ENCODE measurements around the gene GPR63. TPM values are rescaled to one million over a fixed set of nuclear protein-coding genes. Genes with fewer than 3 reads are reported as not detected.

GPR63 gene
- total RNA-seq, 2 experiments from 2014 or later, result 0.69 to 0.92 TPM

DNA sequence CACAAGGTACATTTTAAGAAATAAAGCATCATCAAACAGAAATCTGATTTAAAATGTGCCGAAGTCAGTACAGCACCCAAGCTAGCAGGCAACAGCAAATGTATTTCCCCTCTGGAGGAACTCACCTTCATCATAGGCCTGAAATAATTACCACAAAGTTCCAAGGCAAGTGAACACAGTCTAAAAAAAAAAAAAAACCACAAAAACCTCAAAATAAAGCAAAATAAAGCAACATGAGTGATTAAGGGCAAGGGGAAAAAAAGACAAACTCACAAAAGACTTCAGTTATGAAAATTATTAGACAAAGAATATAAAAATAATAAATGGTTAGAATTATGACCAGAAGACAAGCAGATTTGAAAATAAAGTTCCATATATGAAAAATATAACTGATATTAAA lies 10.4 kb downstream of the GPR63 start:
- CTCF ChIA-PET, result no interaction called here
- POLR2A ChIA-PET, result no interaction called here
- Mint-ChIP-seq H3K9me3 (no peaks in the 10 kb centered on the region), H3K4me3 (no peak overlapping the region), H3K4me1 (ENCODE audit: low read depth) (no peaks in the 10 kb centered on the region), H3K27me3 (peaks cover 8% of the 10 kb centered on the region), H3K27ac (no peak overlapping the region), H3K36me3 (ENCODE audit: low read depth) (no peaks in the 10 kb centered on the region)
- ATAC-seq (no peak), DNase-seq (no peak)
- TF ChIP-seq, protein P1, sequence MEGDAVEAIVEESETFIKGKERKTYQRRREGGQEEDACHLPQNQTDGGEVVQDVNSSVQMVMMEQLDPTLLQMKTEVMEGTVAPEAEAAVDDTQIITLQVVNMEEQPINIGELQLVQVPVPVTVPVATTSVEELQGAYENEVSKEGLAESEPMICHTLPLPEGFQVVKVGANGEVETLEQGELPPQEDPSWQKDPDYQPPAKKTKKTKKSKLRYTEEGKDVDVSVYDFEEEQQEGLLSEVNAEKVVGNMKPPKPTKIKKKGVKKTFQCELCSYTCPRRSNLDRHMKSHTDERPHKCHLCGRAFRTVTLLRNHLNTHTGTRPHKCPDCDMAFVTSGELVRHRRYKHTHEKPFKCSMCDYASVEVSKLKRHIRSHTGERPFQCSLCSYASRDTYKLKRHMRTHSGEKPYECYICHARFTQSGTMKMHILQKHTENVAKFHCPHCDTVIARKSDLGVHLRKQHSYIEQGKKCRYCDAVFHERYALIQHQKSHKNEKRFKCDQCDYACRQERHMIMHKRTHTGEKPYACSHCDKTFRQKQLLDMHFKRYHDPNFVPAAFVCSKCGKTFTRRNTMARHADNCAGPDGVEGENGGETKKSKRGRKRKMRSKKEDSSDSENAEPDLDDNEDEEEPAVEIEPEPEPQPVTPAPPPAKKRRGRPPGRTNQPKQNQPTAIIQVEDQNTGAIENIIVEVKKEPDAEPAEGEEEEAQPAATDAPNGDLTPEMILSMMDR (IDR thresholded peaks at IDR 0.05), result no peak
- intact Hi-C loops (cut with micrococcal nuclease), result no loop called here

DNA sequence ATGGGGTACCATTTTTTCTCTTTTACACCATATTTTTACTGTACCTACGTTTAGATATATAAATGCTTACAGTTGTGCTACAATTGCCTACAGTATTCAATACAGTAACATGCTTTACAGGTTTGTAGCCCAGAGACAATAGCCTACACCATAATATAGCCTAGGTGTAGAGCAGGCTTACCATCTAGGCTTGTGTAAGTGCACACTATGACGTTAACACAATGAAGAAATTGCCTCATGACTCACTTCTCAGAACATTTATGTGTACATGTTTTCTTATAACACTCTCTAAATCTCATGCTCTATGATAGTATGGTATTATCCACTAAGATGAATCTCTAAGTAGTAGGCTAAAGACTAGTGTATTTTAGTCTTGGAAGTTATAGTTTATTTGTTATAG lies 13.5 kb downstream of the GPR63 start:
- Mint-ChIP-seq H3K27ac (no peak overlapping the region), H3K27me3 (peaks cover 1% of the 10 kb centered on the region), H3K4me1 (ENCODE audit: low read depth) (no peaks in the 10 kb centered on the region), H3K36me3 (ENCODE audit: low read depth) (no peaks in the 10 kb centered on the region), H3K9me3 (no peaks in the 10 kb centered on the region), H3K4me3 (no peak overlapping the region)
- intact Hi-C loops (cut with micrococcal nuclease), result no loop called here
- POLR2A ChIA-PET, result no interaction called here
- TF ChIP-seq, protein P1 (IDR thresholded peaks at IDR 0.05), result no peak
- ATAC-seq, result no peak
- CTCF ChIA-PET, result no interaction called here
- no peak for DNase-seq

DNA sequence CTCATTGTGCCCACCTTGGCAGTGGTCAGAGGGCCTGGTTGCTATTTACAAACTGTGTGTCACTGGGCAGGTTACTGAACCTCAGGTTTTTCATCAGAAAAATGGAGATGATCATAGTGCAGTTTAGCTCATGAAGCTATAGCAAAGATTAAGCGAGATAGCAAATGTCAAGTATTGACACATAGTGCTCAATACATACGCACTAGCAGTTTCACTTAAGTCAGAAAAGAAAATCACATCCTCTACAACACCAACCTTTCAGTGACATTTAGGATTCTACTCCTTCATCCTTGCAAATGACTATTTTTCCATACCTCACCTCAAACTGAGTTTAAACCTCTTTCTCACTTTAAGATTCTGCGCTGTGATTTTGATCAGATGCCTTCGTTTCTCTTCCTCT lies 16.2 kb downstream of the GPR63 start:
- no peak for DNase-seq
- Mint-ChIP-seq H3K27me3 (peaks cover 2% of the 10 kb centered on the region), H3K9me3 (no peaks in the 10 kb centered on the region), H3K36me3 (ENCODE audit: low read depth) (no peaks in the 10 kb centered on the region), H3K4me3 (no peak overlapping the region), H3K27ac (no peak overlapping the region), H3K4me1 (ENCODE audit: low read depth) (no peaks in the 10 kb centered on the region)
- ChIA-PET CTCF (no interaction called here), POLR2A (interaction anchor here (0.6 kb wide), 1 partner anchor 530 kb away, joined by 3 read pairs; no protein-coding TSS in a partner anchor)
- intact Hi-C loops (cut with micrococcal nuclease), result no loop called here
- ATAC-seq, result no peak
- TF ChIP-seq, protein P1 (IDR thresholded peaks at IDR 0.05), result no peak

DNA sequence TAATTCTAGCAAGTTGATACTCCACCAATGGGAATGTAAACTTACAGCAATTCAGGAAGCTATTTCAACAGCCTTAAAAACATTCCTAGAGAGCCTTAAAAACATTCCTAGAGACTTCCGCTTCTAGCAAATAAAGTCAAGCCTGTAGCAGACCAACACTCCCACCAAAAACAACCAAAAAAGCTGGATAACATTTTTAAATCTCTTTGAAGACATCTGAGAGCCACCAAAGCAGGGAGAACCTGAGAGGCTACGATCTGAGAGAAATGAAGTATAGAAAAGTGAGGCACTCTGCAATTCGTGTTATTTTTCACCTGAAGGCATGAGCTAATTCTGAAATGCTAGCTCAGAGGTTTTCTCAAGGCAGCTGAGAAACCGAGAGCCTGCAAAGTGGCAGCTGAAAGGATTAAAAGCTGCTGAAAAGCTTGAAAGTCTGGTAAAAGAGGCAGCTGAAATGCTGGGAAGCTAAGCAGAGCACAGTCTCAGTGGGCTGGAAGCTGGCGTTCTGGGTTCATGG lies 20.9 kb downstream of the GPR63 start:
- H3K27me3 Mint-ChIP-seq, result peaks cover 5% of the 10 kb centered on the region

DNA sequence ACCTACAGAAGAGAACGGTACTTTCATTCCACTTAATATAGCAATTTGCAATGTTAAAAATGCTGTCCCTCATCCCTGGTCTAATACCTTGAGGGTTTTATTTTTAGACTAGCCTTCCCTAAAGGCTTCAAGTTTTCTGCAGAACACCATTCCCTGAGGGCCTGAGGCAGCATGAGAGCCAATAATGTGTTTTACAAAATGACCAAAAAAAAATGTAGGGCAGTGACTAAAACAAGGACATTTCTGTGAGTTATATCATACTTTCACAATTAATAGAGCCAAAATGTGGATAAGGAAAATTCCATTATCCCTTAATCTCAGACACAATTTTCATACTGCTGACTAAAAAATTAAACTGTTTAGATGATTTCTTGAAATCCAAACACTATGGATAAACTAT lies 22.7 kb downstream of the GPR63 start:
- intact Hi-C loops (cut with micrococcal nuclease), result no loop called here
- Mint-ChIP-seq H3K27me3 (peaks cover 7% of the 10 kb centered on the region), H3K9me3 (no peaks in the 10 kb centered on the region), H3K4me1 (ENCODE audit: low read depth) (no peaks in the 10 kb centered on the region), H3K4me3 (no peak overlapping the region), H3K36me3 (ENCODE audit: low read depth) (no peaks in the 10 kb centered on the region), H3K27ac (no peak overlapping the region)
- TF ChIP-seq, protein P1 (IDR thresholded peaks at IDR 0.05), result no peak
- CTCF ChIA-PET, result no interaction called here
- DNase-seq (no peak), ATAC-seq (no peak)
- POLR2A ChIA-PET, result no interaction called here

More for the DNA sequence above, 20.9 kb downstream of the GPR63 start:
- no peak for ATAC-seq
- POLR2A ChIA-PET, result no interaction called here
- H3K27ac Mint-ChIP-seq, result no peak overlapping the region
- no peaks in the 10 kb centered on the region for H3K36me3 Mint-ChIP-seq (ENCODE audit: low read depth)
- TF ChIP-seq, protein P1 (IDR thresholded peaks at IDR 0.05), result no peak
- no peaks in the 10 kb centered on the region for H3K4me1 Mint-ChIP-seq (ENCODE audit: low read depth)
- CTCF ChIA-PET, result interaction anchor here (1.0 kb wide), 1 partner anchor 10 kb away, joined by 3 read pairs; no protein-coding TSS in a partner anchor
- no peak for DNase-seq
- no peaks in the 10 kb centered on the region for H3K9me3 Mint-ChIP-seq
- intact Hi-C loops (cut with micrococcal nuclease), result no loop called here
- H3K4me3 Mint-ChIP-seq, result no peak overlapping the region

Data from activated CD8-positive, alpha-beta T cell treated with anti-CD3 and anti-CD28 coated beads for 36 hours (primary cell).